ENCODE data around the gene PRRC2A. TPM values are rescaled to one million over a fixed set of nuclear protein-coding genes. Genes with fewer than 3 reads are reported as not detected.

The PRRC2A gene
- total and polyA plus RNA-seq, 11 donors = 75.1 to 119 (median 97.4) TPM

DNA sequence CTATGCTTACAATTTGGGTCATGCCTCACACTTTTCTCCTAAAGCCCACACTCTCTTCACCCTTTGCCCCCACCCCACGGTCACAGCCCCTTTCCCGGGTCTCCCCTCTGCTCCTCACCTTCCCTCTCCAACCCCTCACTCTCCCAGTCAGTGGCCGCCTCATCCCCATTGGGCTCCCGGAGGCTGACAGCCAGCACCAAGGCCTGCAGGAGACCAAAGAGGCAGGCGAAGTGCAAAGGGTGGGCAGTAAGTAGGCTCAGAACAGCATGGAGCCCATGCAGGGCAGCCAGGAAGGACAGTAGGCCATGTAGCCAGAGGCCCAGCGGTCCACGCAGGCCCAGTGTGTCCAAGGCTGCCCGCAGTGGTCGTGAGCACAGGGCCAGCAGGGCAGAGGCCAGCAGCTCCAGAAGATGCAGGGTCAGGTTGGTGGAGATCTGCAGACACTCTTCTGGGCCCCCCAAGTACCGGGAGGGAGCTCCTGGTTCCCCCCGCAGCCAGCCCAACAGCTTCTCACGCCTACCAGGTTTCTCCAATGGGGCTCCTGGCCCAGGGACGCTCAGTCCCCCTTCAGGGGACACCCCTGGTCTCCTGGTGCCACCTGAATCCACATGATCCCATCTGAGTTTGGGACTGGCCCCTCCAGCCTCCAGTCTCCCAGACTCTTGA, 38.6 kb downstream of the PRRC2A start:
- DNase-seq (no peak), ATAC-seq (no peak)
- H3K27me3 ChIP-seq = no peaks in the 10 kb centered on the region
- peaks cover 22 to 61% (median 46%) of the 10 kb centered on the region in 12 donors for H3K4me1 ChIP-seq
- intact Hi-C loops (cut with DNase I) = loop anchor here in 2 of 10 donors (5.0 kb wide), 2 partner anchors 37 to 112 kb away; partner anchors contain the start of genes ATP6V1G2 (in 1 of the 2), NFKBIL1 (in 1 of the 2) and PRRC2A (in 1 of the 2)
- H3K4me3 ChIP-seq = peak overlapping the region; percentile 65 to 98 (median 83)
- H3K9me3 ChIP-seq = no peaks in the 10 kb centered on the region
- TF ChIP-seq, protein P1, sequence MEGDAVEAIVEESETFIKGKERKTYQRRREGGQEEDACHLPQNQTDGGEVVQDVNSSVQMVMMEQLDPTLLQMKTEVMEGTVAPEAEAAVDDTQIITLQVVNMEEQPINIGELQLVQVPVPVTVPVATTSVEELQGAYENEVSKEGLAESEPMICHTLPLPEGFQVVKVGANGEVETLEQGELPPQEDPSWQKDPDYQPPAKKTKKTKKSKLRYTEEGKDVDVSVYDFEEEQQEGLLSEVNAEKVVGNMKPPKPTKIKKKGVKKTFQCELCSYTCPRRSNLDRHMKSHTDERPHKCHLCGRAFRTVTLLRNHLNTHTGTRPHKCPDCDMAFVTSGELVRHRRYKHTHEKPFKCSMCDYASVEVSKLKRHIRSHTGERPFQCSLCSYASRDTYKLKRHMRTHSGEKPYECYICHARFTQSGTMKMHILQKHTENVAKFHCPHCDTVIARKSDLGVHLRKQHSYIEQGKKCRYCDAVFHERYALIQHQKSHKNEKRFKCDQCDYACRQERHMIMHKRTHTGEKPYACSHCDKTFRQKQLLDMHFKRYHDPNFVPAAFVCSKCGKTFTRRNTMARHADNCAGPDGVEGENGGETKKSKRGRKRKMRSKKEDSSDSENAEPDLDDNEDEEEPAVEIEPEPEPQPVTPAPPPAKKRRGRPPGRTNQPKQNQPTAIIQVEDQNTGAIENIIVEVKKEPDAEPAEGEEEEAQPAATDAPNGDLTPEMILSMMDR (IDR thresholded peaks at IDR 0.05) = no peak
- TF ChIP-seq POLR2A (IDR thresholded peaks at IDR 0.05) = no peak
- 86 to 89% (median 88%) methylated on average over 10 to 13 of the region's 13 CpGs for WGBS, 4 donors
- H3K36me3 ChIP-seq = peaks cover 0 to 51% (median 28%) of the 10 kb centered on the region in 9 donors
- peak overlapping the region in 9 of 12 donors; percentile 6 to 95 (median 93) for H3K27ac ChIP-seq

- H3K9me3 ChIP-seq = no peaks in the 10 kb centered on the region
- TF ChIP-seq POLR2A (IDR thresholded peaks at IDR 0.05) = no peak
- TF ChIP-seq, protein P1 (IDR thresholded peaks at IDR 0.05) = no peak
- H3K27me3 ChIP-seq = no peaks in the 10 kb centered on the region
- H3K4me3 ChIP-seq = peak overlapping the region; percentile 65 to 98 (median 83)
- peaks cover 0 to 51% (median 28%) of the 10 kb centered on the region in 9 donors for H3K36me3 ChIP-seq
- WGBS, 4 donors = 18 to 23% (median 20%) methylated on average over 5 to 13 of the region's 13 CpGs
- H3K27ac ChIP-seq = peak overlapping the region; percentile 84 to 95 (median 93)
- no peak for DNase-seq
- ATAC-seq = peak in 1 of 4 donors; percentile 5
- intact Hi-C loops (cut with DNase I) = loop anchor here in 4 of 10 donors (5.0 to 10.0 kb wide), 3 partner anchors 38 to 515 kb away; partner anchors contain the start of genes AGPAT1 (in 2 of the 4), RNF5 (in 2 of the 4), ATP6V1G2 (in 1 of the 4) and NFKBIL1 (in 1 of the 4)
- peaks cover 24 to 66% (median 49%) of the 10 kb centered on the region in 12 donors for H3K4me1 ChIP-seq
Measured at GRCh38 chr6:31659649-31660380, 39.3 kb downstream of the PRRC2A start.

GRCh38 chr6:31660381-31661261, 40.1 kb downstream of the PRRC2A start, which contains the start of gene C6orf47:
TSS of gene C6orf47 (minus strand) at chr6:31660778. CDS start at chr6:31659947, 831 bp downstream.
- 0 to 1% (median 0%) methylated on average over 41 to 52 of the region's 52 CpGs for WGBS, 4 donors
- intact Hi-C loops (cut with DNase I) = loop anchor here in 2 of 10 donors (10.0 kb wide), 1 partner anchor 514 kb away; the partner anchor contains the start of genes AGPAT1 (in 2 of the 2) and RNF5 (in 2 of the 2)
- H3K27me3 ChIP-seq = no peaks in the 10 kb centered on the region

More at GRCh38 chr6:31660381-31661261, 40.1 kb downstream of the PRRC2A start, which contains the start of gene C6orf47:
- peak in 1 of 2 donors; percentile 90 for TF ChIP-seq POLR2A (IDR thresholded peaks at IDR 0.05)
- TF ChIP-seq, protein P1 (IDR thresholded peaks at IDR 0.05) = no peak
- ATAC-seq (peak; percentile 61 to 84 (median 78)), DNase-seq (peak; percentile 91 to 94 (median 92))
- Histone ChIP-seq H3K36me3 (peaks cover 0 to 46% (median 28%) of the 10 kb centered on the region in 9 donors), H3K4me1 (peaks cover 24 to 66% (median 49%) of the 10 kb centered on the region in 12 donors), H3K27ac (peak within 1 kb of the TSS; percentile 84 to 95 (median 93)), H3K4me3 (peak within 1 kb of the TSS; percentile 65 to 98 (median 83)), H3K9me3 (no peaks in the 10 kb centered on the region)
